Endothelial cell of umbilical vein (primary cell): ENCODE results near the gene TLR1. TPM values are rescaled to one million over a fixed set of nuclear protein-coding genes. Genes with fewer than 3 reads are reported as not detected.

ENCODE experiments used
- BruUV-seq: library from RNA; stranded (reverse); fragments of 400-500 nt; replicated peaks from 2 replicates; lab custom pipeline; 2021; lab: Mats Ljungman, UMichigan
- CTCF ChIA-PET: fragments of 300-600, 350-600 bp; sonication (Branson Sonifier 250); formaldehyde crosslinking; loops from one replicate; lab custom pipeline; 2021; ENCODE audit warnings: antibody characterized with exemption, inconsistent platforms; lab: Charles Lee
- POLR2A ChIA-PET: fragments of 300-600, 350-600 bp; sonication (Branson Sonifier 250); formaldehyde crosslinking; loops from one replicate; lab custom pipeline; 2021; ENCODE audit warnings: antibody characterized with exemption, inconsistent platforms; lab: Charles Lee
- DNase-seq: peaks from one replicate; pipeline ENCODE4 v3.0.0-alpha.2; 2011; ENCODE audit warnings: low read depth, low spot score
- FAIRE-seq: peaks from 2 replicates; lab custom pipeline; 2011; peaks lifted over from hg19 to GRCh38; lab: Jason Lieb, UNC
- H2AFZ ChIP-seq: 2 replicates; pipeline ENCODE4 v1.6.0; 2012; ENCODE audit warnings: low read depth, low read length, control low read depth, inconsistent platforms
- H3K27ac ChIP-seq: 2 replicates; pipeline ENCODE4 v1.5.1; 2011; ENCODE audit warnings: low read depth, mild to moderate bottlenecking, control low read depth, low read length, moderate library complexity; ENCODE audit not compliant: insufficient read depth
- H3K27me3 ChIP-seq, 2 experiments: 2 replicates each; pipeline versions ENCODE4 v1.6.0 to v1.6.1; 2011; ENCODE audit warnings: low read length in 2 of 2, mixed read lengths in 1 of 2; ENCODE audit not compliant: control insufficient read depth in 2 of 2, insufficient read depth in 2 of 2
- H3K36me3 ChIP-seq, 2 experiments: 2 replicates in 1 of 2; 3 replicates in 1 of 2; pipeline ENCODE4 v1.5.1; 2011; ENCODE audit warnings: low read length in 2 of 2, mild to moderate bottlenecking in 1 of 2, moderate library complexity in 1 of 2; ENCODE audit not compliant: control insufficient read depth in 2 of 2, insufficient read depth in 2 of 2; ENCODE audit errors: extremely low read depth in 1 of 2
- H3K4me1 ChIP-seq: 3 replicates; pipeline ENCODE4 v1.5.1; 2011; ENCODE audit warnings: mild to moderate bottlenecking, low read length; ENCODE audit not compliant: control insufficient read depth, insufficient read depth; ENCODE audit errors: extremely low read depth
- H3K4me2 ChIP-seq: 2 replicates; pipeline ENCODE4 v1.6.1; 2011; ENCODE audit warnings: low read length, control low read depth, mixed read lengths; ENCODE audit not compliant: insufficient read depth
- H3K4me3 ChIP-seq, 3 experiments: fragments of 200-600 bp in 1 of 3; sonication (generic), shearing (Covaris generic) in 1 of 3; replicated peaks in 1 of 3; 2 replicates each; pipeline ENCODE4 v1.5.1; 2011 to 2016; ENCODE audit warnings: control low read depth in 3 of 3, low read length in 3 of 3, mild to moderate bottlenecking in 2 of 3, inconsistent platforms in 1 of 3, low read depth in 1 of 3, moderate library complexity in 1 of 3; ENCODE audit not compliant: insufficient read depth in 1 of 3
- H3K79me2 ChIP-seq: 2 replicates; pipeline ENCODE4 v1.6.0; 2012; ENCODE audit warnings: low read length, inconsistent platforms; ENCODE audit not compliant: control insufficient read depth, insufficient read depth
- H3K9ac ChIP-seq: replicated peaks from 2 replicates; pipeline ENCODE3; 2011; ENCODE audit warnings: low read length, control low read depth; ENCODE audit not compliant: insufficient read depth; ENCODE audit errors: extremely low read depth
- H3K9me1 ChIP-seq: replicated peaks from 3 replicates; pipeline ENCODE4 v1.6.0; 2011; ENCODE audit warnings: mild to moderate bottlenecking, low read length; ENCODE audit not compliant: control insufficient read depth, insufficient read depth; ENCODE audit errors: extremely low read depth
- H3K9me3 ChIP-seq: replicated peaks from 2 replicates; pipeline ENCODE4 v1.5.1; 2012; ENCODE audit warnings: low read length, inconsistent platforms; ENCODE audit not compliant: control insufficient read depth, insufficient read depth
- H4K20me1 ChIP-seq: replicated peaks from 2 replicates; pipeline ENCODE3; 2011; ENCODE audit warnings: mild to moderate bottlenecking, low read length; ENCODE audit not compliant: control insufficient read depth, insufficient read depth; ENCODE audit errors: extremely low read depth
- CTCF ChIP-seq, 2 donors: IDR thresholded peaks; 1 replicate in 1 of 2; 2 replicates in 1 of 2; pipeline ENCODE4 v1.5.1; 2011; ENCODE audit warnings: low read length in 2 of 2, mild to moderate bottlenecking in 2 of 2, moderate library complexity in 2 of 2, control low read depth in 1 of 2, inconsistent platforms in 1 of 2, low read depth in 1 of 2; ENCODE audit not compliant: insufficient read depth in 1 of 2; ENCODE audit errors: extremely low read depth in 1 of 2
- JUN ChIP-seq: IDR thresholded peaks from 2 replicates; pipeline ENCODE4 v1.6.1; 2011; ENCODE audit warnings: borderline replicate concordance, low read depth; ENCODE audit not compliant: insufficient read length, insufficient read depth
- MAX ChIP-seq: IDR thresholded peaks from 2 replicates; pipeline ENCODE4 v1.6.1; 2011; ENCODE audit not compliant: insufficient read depth, insufficient read length
- POLR2AphosphoS5 ChIP-seq: IDR thresholded peaks from 2 replicates; pipeline ENCODE4 v1.6.1; 2012; ENCODE audit warnings: low read depth, mild to moderate bottlenecking, control low read depth, low read length, moderate library complexity; ENCODE audit not compliant: insufficient read depth
- dilution Hi-C: fragments of 300-500 bp; cut with MboI; formaldehyde crosslinking; loops from one replicate; pipeline ENCODE4 v1.15.0; 2019; ENCODE audit warnings: low sequenced_read_pairs; ENCODE audit not compliant: extremely low pct_ligation_motif_present
- intact Hi-C: fragments of 100-400 bp; cut with micrococcal nuclease; formaldehyde crosslinking; loops from one replicate; pipeline ENCODE4 v1.10.0; 2022
- polyA plus RNA-seq, 4 experiments: library from polyadenylated mRNA; depleted of rRNA in 3 of 4; stranded (reverse) in 3 of 4; unstranded in 1 of 4; fragments of >200 nt; gene quantifications; 2 replicates each; pipeline versions ENCODE4 v1.2.1 to v1.2.3, GENCODE V29; 2011 to 2012; ENCODE audit warnings: missing spikeins in 1 of 4
- total RNA-seq: library from RNA; stranded (reverse); gene quantifications from 2 replicates; pipeline ENCODE4 v1.2.3, GENCODE V29; 2021

The TLR1 gene
- total and polyA plus RNA-seq, 2 donors (not counting 3 experiments of a cell fraction or from before 2014, with no cell fraction given), result 0.81 to 2.7 TPM

GRCh38 chr4:38832624-38833528 is 28.3 kb upstream of the TLR1 start:
- Histone ChIP-seq H3K4me1 (peaks cover 6% of the 10 kb centered on the region), H3K27ac (no peak overlapping the region), H3K4me2 (no peak overlapping the region), H3K9me3 (no peaks in the 10 kb centered on the region), H2AFZ (no peak overlapping the region), H4K20me1 (no peaks in the 10 kb centered on the region), H3K9me1 (no peaks in the 10 kb centered on the region), H3K4me3 (no peak overlapping the region), H3K36me3 (no peaks in the 10 kb centered on the region), H3K9ac (no peak overlapping the region), H3K79me2 (no peaks in the 10 kb centered on the region), H3K27me3 (peaks cover 0 to 7% of the 10 kb centered on the region in 2 experiments)
- dilution Hi-C loops, result no loop called here
- DNase-seq, result no peak
- POLR2A ChIA-PET, result no interaction called here
- no TSS peak for BruUV-seq
- TF ChIP-seq JUN (no peak), POLR2AphosphoS5 (no peak), CTCF (IDR thresholded peaks at IDR 0.05; ENCODE audit: extremely low read depth in 1 of 2, insufficient read depth in 1 of 2, low read depth in 1 of 2, low read length in 2 of 2) (peak in 1 of 2 donors; percentile 45), MAX (no peak)
- intact Hi-C loops, result no loop called here
- CTCF ChIA-PET, result interaction anchor here (0.9 to 1.7 kb wide), 6 partner anchors 14 to 50 kb away, joined by 3 to 6 read pairs (median 3); partner anchors contain the start of gene TLR10
- no peak for FAIRE-seq
